ENCODE results near the gene CCDC158. TPM values are rescaled to one million over a fixed set of nuclear protein-coding genes. Genes with fewer than 3 reads are reported as not detected.

Gene CCDC158
- total RNA-seq, 3 donors from 2014 or later (not counting 1 experiment from before 2014, with no cell fraction given), result not detected

GRCh38 chr4:76443376-76443775, 22.4 kb upstream of the CCDC158 start:
- Mint-ChIP-seq H3K9me3 (no peaks in the 10 kb centered on the region), H3K27me3 (ENCODE audit: low read depth in 2 of 2) (peaks cover 0 to 11% of the 10 kb centered on the region in 2 donors), H3K27ac (no peak overlapping the region), H3K4me1 (peaks cover 11 to 24% of the 10 kb centered on the region in 2 donors), H3K4me3 (no peak overlapping the region), H3K36me3 (peaks cover 4% of the 10 kb centered on the region)
- no peak for TF ChIP-seq CTCF (IDR thresholded peaks at IDR 0.05)
- Histone ChIP-seq H3K4me3 (ENCODE audit: low read length) (no peak overlapping the region), H3K36me3 (ENCODE audit: control insufficient read depth, insufficient read depth, low read length) (no peaks in the 10 kb centered on the region), H3K4me1 (ENCODE audit: control insufficient read depth, insufficient read depth, low read length) (no peaks in the 10 kb centered on the region), H3K27ac (ENCODE audit: low read length) (no peak overlapping the region), H3K27me3 (ENCODE audit: control insufficient read depth, insufficient read depth, low read length) (no peaks in the 10 kb centered on the region), H3K9me3 (ENCODE audit: control insufficient read depth, insufficient read depth, low read length) (no peaks in the 10 kb centered on the region)
- DNase-seq (no peak), ATAC-seq (no peak)
- no CpG with 5 or more reads among the region's 1 CpG for WGBS (ENCODE audit: insufficient coverage)
- intact Hi-C loops (cut with micrococcal nuclease), result no loop called here

- Mint-ChIP-seq H3K4me1 (peaks cover 9 to 21% of the 10 kb centered on the region in 2 donors), H3K4me3 (no peak overlapping the region), H3K27me3 (ENCODE audit: low read depth in 2 of 2) (peaks cover 0 to 15% of the 10 kb centered on the region in 2 donors), H3K27ac (no peak overlapping the region), H3K9me3 (no peaks in the 10 kb centered on the region), H3K36me3 (peaks cover 7% of the 10 kb centered on the region)
- Histone ChIP-seq H3K27ac (ENCODE audit: low read length) (no peak overlapping the region), H3K36me3 (ENCODE audit: control insufficient read depth, insufficient read depth, low read length) (no peaks in the 10 kb centered on the region), H3K4me3 (ENCODE audit: low read length) (no peak overlapping the region), H3K4me1 (ENCODE audit: control insufficient read depth, insufficient read depth, low read length) (no peaks in the 10 kb centered on the region), H3K9me3 (ENCODE audit: control insufficient read depth, insufficient read depth, low read length) (no peaks in the 10 kb centered on the region), H3K27me3 (ENCODE audit: control insufficient read depth, insufficient read depth, low read length) (no peaks in the 10 kb centered on the region)
- no peak for DNase-seq
- intact Hi-C loops (cut with micrococcal nuclease), result no loop called here
- no peak for TF ChIP-seq CTCF (IDR thresholded peaks at IDR 0.05)
- WGBS (ENCODE audit: insufficient coverage), result 100% methylated on average over 1 of the region's 3 CpGs
- no peak for ATAC-seq
Observed at GRCh38 chr4:76442807-76443206, 21.9 kb upstream of the CCDC158 start.

- no peak for DNase-seq
- no peaks in the 10 kb centered on the region for H3K4me1 ChIP-seq (ENCODE audit: control insufficient read depth, insufficient read depth, low read length)
- no peaks in the 10 kb centered on the region for H3K9me3 ChIP-seq (ENCODE audit: control insufficient read depth, insufficient read depth, low read length)
- Mint-ChIP-seq H3K27ac (no peak overlapping the region), H3K4me1 (peaks cover 3 to 16% of the 10 kb centered on the region in 2 donors), H3K36me3 (peaks cover 7% of the 10 kb centered on the region), H3K27me3 (ENCODE audit: low read depth in 2 of 2) (peaks cover 2 to 15% of the 10 kb centered on the region in 2 donors), H3K4me3 (no peak overlapping the region), H3K9me3 (no peaks in the 10 kb centered on the region)
- H3K4me3 ChIP-seq (ENCODE audit: low read length), result no peak overlapping the region
- TF ChIP-seq CTCF (IDR thresholded peaks at IDR 0.05), result no peak
- intact Hi-C loops (cut with micrococcal nuclease), result no loop called here
- H3K27ac ChIP-seq (ENCODE audit: low read length), result no peak overlapping the region
- 92% methylated on average over 7 of the region's 9 CpGs for WGBS (ENCODE audit: insufficient coverage)
- H3K27me3 ChIP-seq (ENCODE audit: control insufficient read depth, insufficient read depth, low read length), result no peaks in the 10 kb centered on the region
- no peaks in the 10 kb centered on the region for H3K36me3 ChIP-seq (ENCODE audit: control insufficient read depth, insufficient read depth, low read length)
- no peak for ATAC-seq
Observed at GRCh38 chr4:76441881-76442280, 20.9 kb upstream of the CCDC158 start.

- H3K27me3 ChIP-seq (ENCODE audit: control insufficient read depth, insufficient read depth, low read length), result no peaks in the 10 kb centered on the region
- H3K9me3 ChIP-seq (ENCODE audit: control insufficient read depth, insufficient read depth, low read length), result no peaks in the 10 kb centered on the region
- 93% methylated on average over 1 of the region's 2 CpGs for WGBS (ENCODE audit: insufficient coverage)
- Mint-ChIP-seq H3K36me3 (peaks cover 7% of the 10 kb centered on the region), H3K4me3 (no peak overlapping the region), H3K27me3 (ENCODE audit: low read depth in 2 of 2) (peaks cover 11 to 31% of the 10 kb centered on the region in 2 donors), H3K9me3 (no peaks in the 10 kb centered on the region), H3K4me1 (peaks cover 8% of the 10 kb centered on the region in 2 donors), H3K27ac (no peak overlapping the region)
- no peak overlapping the region for H3K27ac ChIP-seq (ENCODE audit: low read length)
- no peaks in the 10 kb centered on the region for H3K36me3 ChIP-seq (ENCODE audit: control insufficient read depth, insufficient read depth, low read length)
- no peaks in the 10 kb centered on the region for H3K4me1 ChIP-seq (ENCODE audit: control insufficient read depth, insufficient read depth, low read length)
- H3K4me3 ChIP-seq (ENCODE audit: low read length), result no peak overlapping the region
- ATAC-seq, result no peak
- intact Hi-C loops (cut with micrococcal nuclease), result no loop called here
- no peak for DNase-seq
- TF ChIP-seq CTCF (IDR thresholded peaks at IDR 0.05), result no peak
Observed at GRCh38 chr4:76439491-76439890, 18.6 kb upstream of the CCDC158 start.

All from natural killer cell (primary cell).